ENCODE data around the gene ACACB. TPM values are rescaled to one million over a fixed set of nuclear protein-coding genes. Genes with fewer than 3 reads are reported as not detected.

ACACB gene
- total and polyA plus RNA-seq, 12 donors = 12.8 to 241 (median 107) TPM

DNA sequence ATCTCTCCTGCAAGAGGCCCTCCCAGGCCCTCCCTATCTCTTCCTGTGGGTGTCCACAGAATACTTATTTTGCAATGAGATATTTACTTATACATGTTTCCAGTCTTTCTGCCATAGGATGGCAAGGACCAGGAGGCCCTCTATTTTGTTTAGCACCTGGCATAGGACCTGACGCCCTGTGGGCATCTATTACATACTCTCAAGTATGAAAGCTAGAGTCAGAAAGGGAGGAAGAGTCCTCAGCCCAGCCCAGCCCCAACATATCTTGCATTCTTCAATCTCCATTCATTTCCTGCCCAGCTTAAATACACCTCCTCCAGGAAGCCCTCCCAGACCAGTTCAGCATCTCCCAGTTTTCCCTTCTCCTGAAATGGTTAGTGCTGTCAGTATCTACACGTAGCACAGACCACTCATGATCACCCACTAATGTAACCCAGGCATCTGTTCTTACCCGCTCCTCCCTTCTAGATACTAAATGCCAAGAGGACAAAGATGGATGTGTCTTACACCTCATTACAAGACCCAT lies 185.3 kb downstream of the ACACB start:
- Histone ChIP-seq H3K36me3 (no peaks in the 10 kb centered on the region), H3K9me3 (no peaks in the 10 kb centered on the region), H3K4me1 (no peaks in the 10 kb centered on the region), H3K27ac (no peak overlapping the region), H3K27me3 (peaks cover 0 to 52% (median 40%) of the 10 kb centered on the region in 7 donors), H3K4me3 (no peak overlapping the region)
- DNase-seq (no peak), ATAC-seq (no peak)
- 77 to 80% methylated on average over 3 of the region's 3 CpGs for WGBS, 2 donors
- TF ChIP-seq, protein P1, sequence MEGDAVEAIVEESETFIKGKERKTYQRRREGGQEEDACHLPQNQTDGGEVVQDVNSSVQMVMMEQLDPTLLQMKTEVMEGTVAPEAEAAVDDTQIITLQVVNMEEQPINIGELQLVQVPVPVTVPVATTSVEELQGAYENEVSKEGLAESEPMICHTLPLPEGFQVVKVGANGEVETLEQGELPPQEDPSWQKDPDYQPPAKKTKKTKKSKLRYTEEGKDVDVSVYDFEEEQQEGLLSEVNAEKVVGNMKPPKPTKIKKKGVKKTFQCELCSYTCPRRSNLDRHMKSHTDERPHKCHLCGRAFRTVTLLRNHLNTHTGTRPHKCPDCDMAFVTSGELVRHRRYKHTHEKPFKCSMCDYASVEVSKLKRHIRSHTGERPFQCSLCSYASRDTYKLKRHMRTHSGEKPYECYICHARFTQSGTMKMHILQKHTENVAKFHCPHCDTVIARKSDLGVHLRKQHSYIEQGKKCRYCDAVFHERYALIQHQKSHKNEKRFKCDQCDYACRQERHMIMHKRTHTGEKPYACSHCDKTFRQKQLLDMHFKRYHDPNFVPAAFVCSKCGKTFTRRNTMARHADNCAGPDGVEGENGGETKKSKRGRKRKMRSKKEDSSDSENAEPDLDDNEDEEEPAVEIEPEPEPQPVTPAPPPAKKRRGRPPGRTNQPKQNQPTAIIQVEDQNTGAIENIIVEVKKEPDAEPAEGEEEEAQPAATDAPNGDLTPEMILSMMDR (IDR thresholded peaks at IDR 0.05) = no peak
- intact Hi-C loops (cut with DNase I) = no loop called here

GRCh38 chr12:109302358-109302757 lies 186.0 kb downstream of the ACACB start:
- Histone ChIP-seq H3K4me1 (no peaks in the 10 kb centered on the region), H3K27me3 (peaks cover 0 to 58% (median 47%) of the 10 kb centered on the region in 7 donors), H3K36me3 (no peaks in the 10 kb centered on the region), H3K4me3 (no peak overlapping the region), H3K27ac (no peak overlapping the region), H3K9me3 (no peaks in the 10 kb centered on the region)
- 69 to 83% methylated on average over 2 of the region's 2 CpGs for WGBS, 2 donors
- intact Hi-C loops (cut with DNase I) = no loop called here
- TF ChIP-seq, protein P1 (IDR thresholded peaks at IDR 0.05) = no peak
- ATAC-seq (no peak), DNase-seq (no peak)

- 65 to 86% methylated on average over 5 of the region's 5 CpGs for WGBS, 2 donors
- no peak overlapping the region for H3K27ac ChIP-seq
- intact Hi-C loops (cut with DNase I) = no loop called here
These were observed 186.4 kb downstream of the ACACB start for GRCh38 chr12:109302770-109303169.

DNA sequence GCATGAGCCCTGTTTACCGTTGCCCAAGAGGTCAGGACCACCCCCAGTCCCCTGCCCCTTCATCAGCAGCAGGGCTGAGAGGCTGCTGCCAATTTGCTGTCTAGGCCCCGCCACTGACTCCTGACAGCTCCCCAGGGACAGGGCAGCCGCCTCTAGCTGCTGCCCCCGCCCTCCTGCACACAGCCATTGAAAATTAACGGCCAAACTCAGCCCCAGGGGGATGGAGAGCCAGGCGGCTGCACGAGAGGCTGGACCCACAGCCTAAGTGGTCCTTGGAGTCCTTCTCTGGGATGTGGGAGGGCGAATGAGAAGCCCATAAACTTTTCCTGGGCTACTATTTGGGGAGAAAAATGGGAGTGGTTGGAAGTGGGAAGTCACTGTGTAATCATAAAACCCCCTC lies 188.1 kb downstream of the ACACB start:
- Histone ChIP-seq H3K4me1 (peaks cover 3 to 10% (median 9%) of the 10 kb centered on the region in 9 donors), H3K27ac (no peak overlapping the region), H3K9me3 (no peaks in the 10 kb centered on the region), H3K36me3 (no peaks in the 10 kb centered on the region), H3K27me3 (peaks cover 0 to 79% (median 67%) of the 10 kb centered on the region in 7 donors), H3K4me3 (no peak overlapping the region)
- no peak for ATAC-seq
- TF ChIP-seq, protein P1 (IDR thresholded peaks at IDR 0.05) = no peak
- intact Hi-C loops (cut with DNase I) = no loop called here
- 31 to 48% methylated on average over 8 of the region's 8 CpGs for WGBS, 2 donors
- no peak for DNase-seq

More at GRCh38 chr12:109302770-109303169, 186.4 kb downstream of the ACACB start:
- H3K36me3 ChIP-seq = no peaks in the 10 kb centered on the region
- DNase-seq = no peak
- peaks cover 0 to 62% (median 50%) of the 10 kb centered on the region in 7 donors for H3K27me3 ChIP-seq
- H3K4me3 ChIP-seq = no peak overlapping the region
- H3K9me3 ChIP-seq = no peaks in the 10 kb centered on the region
- no peak for ATAC-seq
- TF ChIP-seq, protein P1 (IDR thresholded peaks at IDR 0.05) = no peak
- H3K4me1 ChIP-seq = no peaks in the 10 kb centered on the region

Measured in heart right ventricle (tissue), 16 donors.